ENCODE measurements around the gene MCTP1.

DNA sequence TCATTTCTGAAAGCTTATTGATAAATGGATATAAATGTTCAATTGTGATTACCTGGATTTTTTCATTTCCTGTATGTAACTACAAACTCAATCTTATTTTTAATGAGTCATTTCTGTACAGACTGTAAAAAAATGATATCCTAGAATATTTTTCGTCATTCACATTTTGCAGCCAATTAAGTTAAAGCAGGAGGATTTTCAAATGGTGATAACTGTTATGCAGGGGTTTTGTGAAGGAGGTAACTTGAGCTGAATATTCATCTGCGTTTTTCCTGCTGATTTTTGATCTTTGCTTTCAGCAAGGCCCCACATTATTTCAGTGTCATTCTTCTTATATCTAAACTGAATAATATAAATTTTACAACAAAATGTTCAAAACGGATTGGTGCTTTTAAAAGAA is 592.3 kb downstream of the MCTP1 start:
- TF ChIP-seq, protein P1, sequence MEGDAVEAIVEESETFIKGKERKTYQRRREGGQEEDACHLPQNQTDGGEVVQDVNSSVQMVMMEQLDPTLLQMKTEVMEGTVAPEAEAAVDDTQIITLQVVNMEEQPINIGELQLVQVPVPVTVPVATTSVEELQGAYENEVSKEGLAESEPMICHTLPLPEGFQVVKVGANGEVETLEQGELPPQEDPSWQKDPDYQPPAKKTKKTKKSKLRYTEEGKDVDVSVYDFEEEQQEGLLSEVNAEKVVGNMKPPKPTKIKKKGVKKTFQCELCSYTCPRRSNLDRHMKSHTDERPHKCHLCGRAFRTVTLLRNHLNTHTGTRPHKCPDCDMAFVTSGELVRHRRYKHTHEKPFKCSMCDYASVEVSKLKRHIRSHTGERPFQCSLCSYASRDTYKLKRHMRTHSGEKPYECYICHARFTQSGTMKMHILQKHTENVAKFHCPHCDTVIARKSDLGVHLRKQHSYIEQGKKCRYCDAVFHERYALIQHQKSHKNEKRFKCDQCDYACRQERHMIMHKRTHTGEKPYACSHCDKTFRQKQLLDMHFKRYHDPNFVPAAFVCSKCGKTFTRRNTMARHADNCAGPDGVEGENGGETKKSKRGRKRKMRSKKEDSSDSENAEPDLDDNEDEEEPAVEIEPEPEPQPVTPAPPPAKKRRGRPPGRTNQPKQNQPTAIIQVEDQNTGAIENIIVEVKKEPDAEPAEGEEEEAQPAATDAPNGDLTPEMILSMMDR (IDR thresholded peaks at IDR 0.05), result no peak
- no peak for TF ChIP-seq EP300 (IDR thresholded peaks at IDR 0.05; ENCODE audit: low read depth)
- no peak for TF ChIP-seq POLR2A (IDR thresholded peaks at IDR 0.05)
- no peak for TF ChIP-seq POLR2AphosphoS5 (IDR thresholded peaks at IDR 0.05)

All from transverse colon (tissue), 4 donors.